NCI-H1092 (cell line): ENCODE data around the gene ZDHHC6.
"Not testable (repeated sequence)": the region's sequence is repeated elsewhere in the genome, so short reads cannot be mapped to it uniquely, and the experiment has no call there.

ENCODE experiments used
- DNase-seq: peaks from one replicate; lab custom pipeline; 2025; lab: John Stamatoyannopoulos, UW

Gene ZDHHC6, protein sequence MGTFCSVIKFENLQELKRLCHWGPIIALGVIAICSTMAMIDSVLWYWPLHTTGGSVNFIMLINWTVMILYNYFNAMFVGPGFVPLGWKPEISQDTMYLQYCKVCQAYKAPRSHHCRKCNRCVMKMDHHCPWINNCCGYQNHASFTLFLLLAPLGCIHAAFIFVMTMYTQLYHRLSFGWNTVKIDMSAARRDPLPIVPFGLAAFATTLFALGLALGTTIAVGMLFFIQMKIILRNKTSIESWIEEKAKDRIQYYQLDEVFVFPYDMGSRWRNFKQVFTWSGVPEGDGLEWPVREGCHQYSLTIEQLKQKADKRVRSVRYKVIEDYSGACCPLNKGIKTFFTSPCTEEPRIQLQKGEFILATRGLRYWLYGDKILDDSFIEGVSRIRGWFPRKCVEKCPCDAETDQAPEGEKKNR

DNA sequence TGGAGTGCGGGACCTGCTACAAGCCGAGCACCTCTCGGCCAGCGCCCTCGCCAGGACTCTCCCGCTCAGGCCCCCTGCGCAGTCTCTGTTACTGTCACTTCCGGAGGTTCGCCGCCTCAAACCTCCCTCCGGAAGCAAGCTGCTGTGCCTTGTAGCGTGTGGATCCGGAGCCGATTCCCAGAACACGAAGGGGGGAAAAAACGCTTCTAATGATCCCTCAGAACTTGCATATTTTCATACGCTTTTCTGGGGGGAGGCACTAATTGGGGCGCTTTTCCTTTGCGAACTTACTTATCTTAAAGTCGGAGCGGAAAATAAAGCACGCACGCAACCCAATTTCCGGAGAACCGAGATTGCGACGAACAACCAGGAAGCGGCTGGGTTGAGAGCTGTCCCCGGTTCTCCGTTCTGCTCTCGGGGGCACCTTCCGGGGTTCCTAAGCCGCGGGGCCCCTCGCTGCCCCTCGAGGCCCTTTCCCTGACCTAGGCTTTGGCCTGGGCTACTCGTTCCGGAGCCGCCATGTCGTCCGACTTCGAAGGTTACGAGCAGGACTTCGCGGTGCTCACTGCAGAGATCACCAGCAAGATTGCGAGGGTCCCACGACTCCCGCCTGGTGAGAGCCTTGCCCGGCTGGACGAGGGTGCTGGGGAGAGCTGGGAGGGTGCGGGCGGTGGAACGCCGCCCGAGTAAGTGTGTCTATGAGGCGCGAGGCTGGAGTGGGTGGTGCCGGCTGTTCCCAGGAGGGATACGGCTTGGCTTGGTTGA, at the start of gene ZDHHC6, which contains the start of gene VTI1A:
ZDHHC6 (minus strand) TSS at position 60 of the 765 bp plus-strand sequence. CDS start 1,478 bp downstream, outside the sequence.
VTI1A (plus strand) TSS at position 361 of the 765 bp plus-strand sequence; CDS start at position 520, 159 bp downstream.
- DNase-seq, result peak; percentile 46

DNA sequence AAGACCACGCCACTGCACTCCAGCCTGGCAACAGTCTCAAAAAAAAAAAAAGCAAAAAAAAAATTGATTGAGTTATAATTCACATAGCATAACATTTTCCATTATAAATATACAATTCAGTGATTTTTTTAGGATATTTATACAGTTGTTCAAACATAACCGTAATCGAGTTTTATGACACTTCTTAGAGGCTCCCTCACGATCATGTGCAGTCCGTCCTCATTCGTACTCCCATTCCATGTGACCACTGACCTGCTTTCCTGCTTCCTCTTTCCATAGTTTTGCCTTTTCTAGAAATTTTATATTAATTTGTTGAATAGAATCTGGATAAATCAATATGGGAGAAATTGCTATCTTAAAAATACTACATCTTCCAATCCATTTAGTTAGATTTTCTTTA, 46.0 kb upstream of the ZDHHC6 start:
- DNase-seq, result no peak

DNA sequence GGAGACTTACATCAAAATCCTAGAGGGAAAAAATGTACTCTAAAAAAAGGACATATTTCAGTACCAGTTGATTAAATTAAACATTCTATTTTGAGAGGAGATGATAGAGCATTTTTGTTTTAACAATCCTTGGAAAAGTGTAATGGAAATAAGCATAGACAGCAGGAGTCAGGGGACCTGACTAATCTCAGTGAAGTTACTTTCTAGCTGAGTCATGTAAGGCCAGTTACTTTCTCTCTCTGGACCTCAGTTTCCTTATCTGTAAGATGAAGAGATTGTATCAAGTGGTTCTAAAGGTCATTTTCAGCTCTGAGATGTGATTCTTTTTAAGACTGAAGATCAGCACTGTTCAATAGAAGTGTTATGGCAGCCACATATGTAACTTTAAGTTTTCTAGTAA, 44.4 kb upstream of the ZDHHC6 start:
- no peak for DNase-seq

DNA sequence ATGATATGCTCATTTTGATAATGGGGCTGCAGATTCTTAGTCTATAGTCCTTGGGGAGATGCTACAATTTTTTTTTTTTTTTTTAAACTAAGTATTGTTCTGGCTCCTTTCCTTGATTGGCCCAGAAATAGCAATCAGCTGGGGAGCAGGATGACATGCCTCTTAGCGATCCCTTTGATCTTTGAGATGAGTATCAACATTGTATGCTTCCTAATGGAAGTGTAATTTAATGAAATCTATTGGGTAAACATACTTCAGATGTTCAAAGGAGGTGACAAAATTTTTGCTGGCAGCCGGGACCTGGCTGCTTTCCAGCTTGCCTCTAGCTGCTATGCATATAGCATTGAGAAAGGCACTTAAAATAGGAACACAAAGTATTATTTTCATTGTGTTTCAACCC, 43.8 kb upstream of the ZDHHC6 start:
- peak; percentile 75 for DNase-seq

DNA sequence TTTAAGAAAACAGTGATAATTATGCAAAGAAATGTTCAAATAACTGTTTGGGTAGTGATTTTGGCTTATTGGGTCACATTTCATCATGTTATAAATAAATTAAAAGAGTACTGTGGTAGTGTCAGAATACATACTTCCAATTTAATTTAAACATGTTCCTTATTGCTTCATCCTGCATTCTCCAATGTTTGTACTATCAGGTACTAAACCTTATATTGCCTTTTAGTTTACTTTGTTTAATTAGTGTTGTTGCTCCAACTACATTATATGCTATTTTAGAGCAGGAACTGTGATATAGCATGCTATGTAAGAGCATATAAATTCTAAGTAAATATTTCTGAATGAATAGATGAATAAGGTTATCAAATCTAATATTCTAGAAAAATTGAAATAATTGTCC, 41.2 kb upstream of the ZDHHC6 start:
- DNase-seq, result no peak

DNA sequence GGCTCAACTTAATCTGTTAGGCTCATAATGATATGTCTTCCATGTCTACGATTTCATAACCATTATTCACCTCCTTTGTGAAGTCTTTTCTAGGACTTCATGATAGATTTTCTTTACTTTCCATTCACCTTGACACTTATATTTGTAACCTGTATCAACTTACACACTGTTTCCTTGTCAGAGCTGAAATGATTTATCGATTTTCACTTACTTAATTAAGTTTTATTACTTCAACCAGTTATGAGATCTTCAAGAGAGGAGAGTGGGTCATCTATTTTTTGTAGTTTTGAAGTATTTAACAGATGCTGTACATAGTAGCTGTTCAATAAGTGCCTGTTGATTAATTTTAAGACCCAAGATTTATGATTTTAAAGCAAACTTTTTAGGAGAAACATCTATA, 37.7 kb upstream of the ZDHHC6 start:
- DNase-seq, result no peak

DNA sequence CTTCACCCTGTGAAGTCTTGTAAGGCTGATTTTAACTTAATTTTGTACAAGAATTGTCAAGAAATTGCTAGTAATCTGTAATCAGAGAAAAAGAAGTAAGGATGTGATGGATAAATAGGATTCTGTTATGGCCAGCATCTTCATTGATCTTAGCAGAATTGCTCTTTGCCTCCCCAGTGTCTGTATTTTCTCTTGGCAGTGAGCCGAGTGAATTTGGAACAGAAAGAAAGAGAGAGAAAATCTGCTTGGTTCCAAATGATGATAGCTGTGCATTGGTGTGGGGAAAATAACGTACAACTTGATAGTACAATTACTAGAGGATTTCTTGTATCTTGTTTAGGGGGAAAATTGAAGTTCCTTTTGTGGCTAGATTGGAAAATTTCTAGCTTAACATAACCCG, 34.9 kb upstream of the ZDHHC6 start:
- DNase-seq, result no peak

DNA sequence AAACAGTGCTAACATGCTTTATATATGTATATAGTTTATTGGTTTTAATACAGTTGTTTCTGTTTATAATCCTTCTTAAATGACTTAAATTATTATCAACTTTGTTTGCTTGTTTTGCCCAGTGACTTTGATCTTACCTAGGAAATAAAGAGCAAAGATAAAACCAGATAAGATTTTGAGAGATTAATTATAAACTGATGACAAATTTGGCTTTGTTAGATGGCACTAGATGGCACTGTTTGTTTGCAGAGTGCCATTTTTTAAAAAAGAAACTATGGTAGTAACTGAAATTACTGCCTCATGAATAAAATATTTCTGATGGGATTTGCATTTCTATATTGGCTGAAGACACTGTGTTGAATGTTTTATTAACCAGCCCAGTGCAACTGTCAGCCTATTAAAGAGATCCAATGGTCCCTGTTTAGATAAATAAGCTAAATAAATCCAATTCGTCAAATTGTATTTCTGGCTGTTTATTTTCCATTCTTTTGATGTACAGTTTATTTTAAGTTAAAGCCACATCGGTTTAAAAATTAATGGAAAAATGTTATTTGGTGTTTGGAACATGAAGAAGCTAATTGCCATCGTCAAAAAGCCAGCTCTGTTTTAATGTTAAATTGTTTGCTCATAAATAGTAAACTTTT, 29.0 kb upstream of the ZDHHC6 start:
- DNase-seq, result no peak

DNA sequence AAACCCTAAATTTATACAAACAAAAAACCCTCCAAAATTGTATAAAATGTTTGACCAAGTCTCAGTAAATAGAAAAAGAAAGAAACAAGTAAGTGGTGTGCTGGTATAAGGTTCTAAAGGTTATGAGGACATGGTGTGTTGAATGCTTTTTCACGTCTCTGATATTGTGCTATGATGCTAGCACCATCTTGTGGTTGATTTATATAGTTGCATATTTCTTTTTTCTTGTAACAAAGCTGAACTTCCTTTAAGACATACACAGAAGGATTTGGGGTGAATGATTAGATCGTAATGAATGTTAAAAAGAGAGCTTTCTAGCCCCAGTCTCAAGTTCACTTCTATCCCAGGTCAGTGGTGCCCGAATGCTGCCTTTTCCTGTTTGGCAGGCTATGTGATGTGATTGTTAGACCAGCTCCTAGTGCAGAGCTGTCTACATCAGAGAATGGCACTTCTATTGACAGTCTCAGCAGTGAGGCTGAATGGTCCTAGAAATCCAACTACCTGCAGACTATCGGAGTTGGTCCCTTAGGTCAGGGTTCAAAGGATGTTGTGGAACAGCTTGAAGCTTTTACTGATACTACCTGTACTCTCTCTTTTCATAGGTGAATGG, 25.3 kb upstream of the ZDHHC6 start:
- no peak for DNase-seq

DNA sequence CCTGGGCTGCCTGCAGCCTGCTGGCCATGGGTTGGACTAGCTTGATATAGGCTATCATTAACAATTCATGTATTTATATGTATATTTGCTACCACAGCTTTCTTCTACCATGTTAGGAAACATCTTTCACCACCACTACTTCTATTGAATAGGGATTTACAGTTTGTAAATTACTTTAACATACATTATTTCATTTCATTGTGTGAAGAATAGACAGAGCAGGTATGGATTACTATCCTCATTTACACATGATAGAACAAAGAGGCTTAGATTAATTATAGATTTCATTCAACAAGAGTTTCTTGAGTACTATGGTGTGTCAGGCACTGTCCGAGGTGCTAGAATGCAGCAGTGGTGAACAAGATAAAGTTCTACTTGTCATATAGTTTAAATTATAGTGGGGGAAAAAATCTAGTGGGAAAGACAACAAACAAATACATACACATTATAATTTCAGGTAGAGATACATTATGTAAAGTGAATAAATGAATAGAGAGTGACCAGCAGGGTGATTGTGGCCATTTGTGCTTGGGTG, 20.9 kb upstream of the ZDHHC6 start:
- no peak for DNase-seq

DNA sequence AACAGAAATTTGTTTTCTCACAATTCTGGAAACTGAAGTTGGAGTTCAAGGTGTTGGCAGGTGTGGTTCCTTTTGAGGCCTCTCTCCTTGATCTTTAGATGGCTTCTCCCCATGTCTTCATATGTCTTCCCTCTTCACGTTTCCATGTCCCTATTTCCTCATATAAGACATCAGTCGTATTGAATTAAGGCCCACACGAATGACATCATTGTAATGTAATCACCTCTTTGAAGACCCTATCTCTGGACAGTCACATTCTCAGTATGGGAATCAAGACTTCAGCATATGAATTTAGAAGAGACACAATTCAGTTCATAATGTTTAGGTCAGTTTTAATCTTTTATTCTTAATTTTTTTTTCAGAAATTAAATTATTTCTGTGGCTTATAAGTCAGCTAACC, 20.1 kb upstream of the ZDHHC6 start:
- no peak for DNase-seq

DNA sequence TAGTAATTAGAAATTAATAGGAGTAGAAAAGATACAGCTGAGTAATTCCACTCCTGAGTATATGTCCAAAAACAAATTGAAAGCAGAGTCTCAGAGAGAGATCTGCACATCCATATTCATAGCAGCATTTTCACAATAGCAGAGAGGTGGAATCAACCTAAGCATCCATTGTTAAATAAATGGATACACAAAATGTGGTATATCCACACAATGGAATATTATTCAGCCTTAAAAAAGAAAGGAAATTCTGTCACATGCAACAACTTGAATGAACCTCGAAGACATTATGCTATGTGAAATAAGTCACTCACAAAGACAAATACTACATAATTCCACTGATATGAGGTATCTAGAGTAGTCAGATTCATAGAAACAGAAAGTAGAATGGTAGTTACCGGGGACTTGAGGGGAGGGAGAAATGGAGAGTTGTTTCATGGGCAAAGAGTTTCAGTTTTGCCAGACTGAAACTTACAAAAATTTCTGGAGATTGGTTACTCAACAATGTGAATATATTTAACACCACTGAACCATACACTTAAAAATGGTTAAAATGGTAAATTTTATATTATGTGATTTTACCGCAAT, 18.7 kb upstream of the ZDHHC6 start:
- no peak for DNase-seq

DNA sequence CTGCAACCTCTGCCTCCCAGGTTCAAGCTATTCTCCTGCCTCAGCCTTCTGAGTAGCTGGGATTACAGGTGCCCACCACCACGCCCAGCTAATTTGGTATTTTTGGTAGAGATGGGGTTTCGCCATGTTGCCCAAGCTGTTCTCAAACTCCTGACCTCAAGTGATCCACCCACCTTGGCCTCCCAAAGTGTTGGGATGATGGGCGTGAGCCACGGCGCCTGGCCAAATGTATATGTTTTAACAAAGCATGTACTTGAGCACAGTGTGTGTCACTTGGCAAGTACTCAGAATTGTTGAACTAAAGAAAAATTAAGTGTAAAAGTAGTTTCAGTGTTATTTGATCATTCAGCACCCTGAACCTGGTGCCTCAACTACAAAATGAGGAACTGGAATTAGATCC, 17.4 kb upstream of the ZDHHC6 start:
- DNase-seq, result not testable (repeated sequence)

DNA sequence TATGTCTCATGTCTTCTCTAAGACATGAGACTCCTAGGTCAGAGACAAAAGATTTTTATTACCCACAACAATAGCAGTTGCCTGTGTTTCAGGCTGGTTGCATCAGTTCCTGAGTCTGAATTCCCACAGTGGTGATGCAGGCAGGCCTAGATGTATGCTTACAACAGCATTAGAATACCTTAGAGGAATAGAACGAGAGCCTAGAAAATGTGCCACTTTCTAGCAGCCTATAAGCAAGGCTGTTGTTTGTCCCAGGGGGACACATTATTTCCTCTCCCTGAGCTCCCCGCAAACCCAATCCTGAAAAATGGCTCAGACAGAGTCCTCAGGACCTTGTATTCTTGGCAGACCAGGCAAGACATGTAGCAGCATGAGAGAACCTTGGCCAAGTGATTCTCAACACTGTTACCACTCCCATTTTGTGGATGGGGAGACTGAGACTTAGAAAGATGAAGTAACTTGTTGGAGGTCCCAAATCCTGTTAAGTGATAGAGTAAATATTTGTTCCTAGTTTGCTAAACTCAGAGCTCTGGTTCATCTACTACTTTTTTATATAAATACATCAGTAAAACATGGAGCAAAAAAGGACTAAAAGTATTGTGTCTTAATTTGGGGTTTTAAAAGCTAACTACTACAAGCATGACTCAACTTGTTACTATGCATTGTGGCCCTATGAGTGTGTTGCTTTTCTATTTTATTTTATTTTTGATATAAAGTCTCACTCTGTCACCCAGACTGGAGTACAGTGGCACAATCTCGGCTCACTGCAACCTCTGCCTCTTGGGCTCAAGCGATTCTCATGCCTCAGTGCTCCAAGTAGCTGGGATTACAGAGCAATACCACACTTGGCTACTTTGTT, 14.5 kb upstream of the ZDHHC6 start:
- no peak for DNase-seq

DNA sequence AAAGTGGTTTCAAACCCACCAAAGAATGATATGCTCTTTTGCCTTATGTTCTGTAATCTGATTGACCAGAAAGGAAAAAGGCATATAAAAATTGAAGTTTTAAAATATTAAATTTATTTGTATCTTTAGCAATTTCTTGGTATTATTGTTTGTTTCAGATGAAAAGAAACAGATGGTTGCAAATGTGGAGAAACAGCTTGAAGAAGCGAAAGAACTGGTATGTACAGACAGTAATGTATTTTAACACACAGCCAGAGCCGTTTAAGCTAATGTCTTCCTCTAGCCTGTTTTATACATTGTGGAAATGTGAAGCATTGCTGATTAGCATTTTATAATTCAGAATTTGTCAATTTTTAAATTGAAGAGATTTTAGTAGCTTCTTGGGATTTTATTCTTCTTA, 13.7 kb upstream of the ZDHHC6 start:
- DNase-seq, result no peak

DNA sequence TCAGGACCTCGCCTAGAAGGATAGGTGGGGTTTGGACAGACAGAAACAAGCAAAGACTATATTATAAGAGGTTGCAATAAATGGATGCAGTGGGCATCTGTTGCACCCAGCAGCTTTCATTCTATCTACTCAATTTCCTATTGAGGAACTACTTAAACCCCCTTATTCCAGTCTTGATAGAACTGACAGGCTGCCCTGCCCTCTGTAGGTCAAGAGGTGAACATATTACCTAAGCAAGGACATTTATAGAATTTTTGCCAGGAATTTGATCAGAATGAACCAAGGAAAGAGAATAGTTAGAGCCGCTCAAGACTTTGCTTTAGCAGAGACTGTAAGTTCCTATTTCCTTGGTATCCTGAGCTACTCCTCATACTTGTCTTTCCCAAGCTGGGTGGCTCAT, 9.8 kb upstream of the ZDHHC6 start:
- no peak for DNase-seq

DNA sequence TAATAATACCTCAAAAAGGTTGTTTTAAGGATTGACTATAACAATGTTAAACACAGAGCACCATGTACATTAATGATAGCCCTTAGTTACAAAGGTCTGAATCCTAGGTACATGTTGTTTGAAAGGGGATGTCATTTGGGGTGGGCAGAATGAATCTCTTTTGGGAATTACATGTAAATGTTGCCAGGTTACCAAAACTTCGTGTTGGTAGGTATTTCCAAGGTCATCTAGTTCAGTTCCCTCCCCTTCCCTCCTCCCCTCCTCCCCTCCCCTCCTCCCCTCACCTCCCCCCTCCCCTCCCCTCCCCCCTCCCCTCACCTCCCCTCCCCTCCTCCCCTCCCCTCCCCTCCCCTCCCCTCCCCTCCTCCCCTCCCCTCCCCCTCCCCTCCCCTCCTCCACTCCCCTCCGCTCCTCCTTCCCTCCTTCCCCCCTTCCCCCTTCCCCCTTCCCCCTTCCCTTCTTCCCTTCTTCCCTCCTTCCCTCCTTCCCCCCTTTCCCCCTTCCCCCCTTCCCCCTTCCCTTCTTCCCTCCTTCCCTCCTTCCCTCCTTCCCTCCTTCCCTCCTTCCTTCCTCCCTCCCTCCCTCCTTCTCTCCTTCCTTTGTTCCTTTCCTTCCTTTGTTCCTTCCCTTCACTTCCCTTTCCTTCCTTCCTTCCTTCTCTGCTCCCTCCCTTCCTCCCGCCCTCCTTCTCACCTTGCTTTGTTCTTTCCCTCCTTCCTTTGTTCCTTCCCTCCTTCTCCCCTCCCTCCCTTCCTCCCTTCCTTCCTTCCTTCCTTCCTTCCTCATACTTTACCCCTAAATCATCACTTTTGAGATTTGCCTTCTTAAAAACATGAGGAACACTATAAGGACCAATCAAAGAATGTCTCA, 8.4 kb upstream of the ZDHHC6 start:
- DNase-seq, result no peak

DNA sequence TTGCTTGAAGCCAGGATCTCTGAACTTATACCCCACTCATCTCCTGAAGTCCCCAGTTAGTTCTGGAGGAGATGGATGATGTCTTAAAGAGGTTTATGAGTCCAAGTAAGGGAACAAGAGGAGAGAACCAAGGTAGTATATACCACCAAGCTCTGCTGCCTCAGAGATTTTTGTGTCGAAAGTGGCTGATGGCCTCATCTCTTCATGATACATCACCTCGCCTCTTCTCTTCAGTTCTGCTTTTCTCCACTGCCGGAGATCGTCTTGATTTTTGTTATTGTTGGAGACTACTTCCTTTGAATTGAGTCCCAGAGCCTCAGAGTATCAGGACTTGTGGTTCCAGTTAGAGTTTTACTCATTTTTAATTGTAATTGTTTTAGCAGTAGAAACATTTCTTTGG, 2.2 kb upstream of the ZDHHC6 start:
- no peak for DNase-seq

DNA sequence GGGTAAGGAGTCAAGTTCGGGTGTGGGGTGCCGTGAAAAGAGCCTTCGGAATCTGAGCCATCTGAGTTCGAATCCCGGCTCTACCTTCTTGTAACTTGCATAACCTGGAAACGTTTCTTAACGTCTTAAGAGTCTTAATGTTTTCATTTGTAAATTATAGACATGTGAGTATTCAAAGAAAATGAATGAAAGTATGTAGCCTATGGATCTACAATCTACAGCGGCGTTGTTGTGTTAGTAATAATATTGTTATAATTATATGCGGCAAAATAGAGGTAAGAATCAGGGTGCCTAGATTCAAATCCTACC, 860 bp upstream of the ZDHHC6 start:
- no peak for DNase-seq
